HG03565 (cell line): ENCODE data around the gene TFE3.
A peak's percentile ranks its signal among the peaks of the same experiment; 100 is the strongest.
"Not testable (repeated sequence)": the region's sequence is repeated elsewhere in the genome, so short reads cannot be mapped to it uniquely, and the experiment has no call there.

Experiments used
- ATAC-seq: cut with Tn5 transposase; IDR thresholded peaks from one replicate; pipeline ENCODE4 v1.9.1; 2021; ENCODE audit warnings: mild to moderate bottlenecking, moderate library complexity; ENCODE audit not compliant: unreplicated experiment

TFE3 gene

DNA sequence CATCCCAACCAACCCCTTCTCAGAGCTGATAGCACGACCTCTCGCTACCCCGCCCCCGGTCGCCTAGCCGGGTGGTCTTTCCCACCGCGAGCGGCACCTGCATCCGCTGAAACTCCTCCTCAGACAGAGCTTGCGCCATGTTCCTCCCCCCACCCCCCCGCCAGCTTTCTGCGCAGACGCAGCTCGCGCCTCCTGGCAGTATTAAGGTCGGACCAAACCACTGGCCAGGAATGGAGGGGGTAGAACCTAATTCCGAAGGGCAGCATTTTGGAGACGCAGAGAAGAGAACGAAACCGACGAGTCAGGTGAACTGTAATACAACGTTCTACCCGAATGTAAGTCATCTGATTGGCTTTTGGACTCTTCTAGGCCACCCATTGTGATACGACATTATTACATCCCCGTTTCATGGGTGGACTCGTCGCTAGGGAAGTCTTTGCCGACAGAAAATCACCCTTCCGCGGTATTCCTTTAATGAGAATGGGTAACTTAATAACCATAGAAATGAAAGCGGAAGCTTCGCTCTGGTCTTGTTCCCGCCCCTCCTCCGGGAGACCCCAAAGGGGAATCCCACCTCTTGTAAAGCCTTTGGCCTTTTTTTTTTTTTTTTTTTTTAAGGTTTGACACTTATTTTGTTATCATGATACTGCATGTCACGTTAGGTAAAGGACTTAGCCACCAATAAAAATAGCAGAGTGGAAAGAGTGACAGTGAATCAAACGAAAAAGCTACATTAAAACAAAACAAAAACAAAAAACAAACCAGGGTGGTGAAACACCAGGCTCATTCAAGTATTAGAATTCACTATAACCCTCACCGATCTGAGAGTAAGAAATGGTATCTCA lies 40.8 kb downstream of the TFE3 start, which contains the start of gene GRIPAP1:
GRIPAP1 (minus strand) TSS at position 174 of the 845 bp plus-strand sequence; CDS start at position 139, 35 bp downstream.
- ATAC-seq = peak; percentile 88

GRCh38 chrX:49001521-49002090 lies 41.6 kb downstream of the TFE3 start:
- no peak for ATAC-seq

- no peak for ATAC-seq
These were observed 42.5 kb downstream of the TFE3 start for GRCh38 chrX:49000636-49001035.

DNA sequence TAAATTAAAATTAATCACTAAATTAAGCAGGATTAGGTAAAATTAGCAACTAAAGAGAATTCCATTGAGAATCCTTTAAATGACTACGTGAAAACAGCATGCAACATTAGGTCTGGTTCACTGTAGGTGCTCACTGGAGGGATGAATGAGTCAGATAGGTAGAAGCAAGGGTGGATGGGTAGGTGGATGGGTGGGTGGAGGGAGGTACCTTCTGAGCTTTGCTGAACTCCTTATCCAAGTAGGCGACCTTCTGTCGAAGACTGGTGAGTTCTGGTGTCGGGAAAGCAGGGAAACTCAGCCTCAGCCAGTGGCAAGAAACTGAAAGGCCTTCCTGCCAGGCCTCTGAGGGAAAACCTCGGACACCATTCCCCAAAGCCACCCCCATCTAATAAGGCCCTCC lies 44.1 kb downstream of the TFE3 start:
- ATAC-seq = no peak

DNA sequence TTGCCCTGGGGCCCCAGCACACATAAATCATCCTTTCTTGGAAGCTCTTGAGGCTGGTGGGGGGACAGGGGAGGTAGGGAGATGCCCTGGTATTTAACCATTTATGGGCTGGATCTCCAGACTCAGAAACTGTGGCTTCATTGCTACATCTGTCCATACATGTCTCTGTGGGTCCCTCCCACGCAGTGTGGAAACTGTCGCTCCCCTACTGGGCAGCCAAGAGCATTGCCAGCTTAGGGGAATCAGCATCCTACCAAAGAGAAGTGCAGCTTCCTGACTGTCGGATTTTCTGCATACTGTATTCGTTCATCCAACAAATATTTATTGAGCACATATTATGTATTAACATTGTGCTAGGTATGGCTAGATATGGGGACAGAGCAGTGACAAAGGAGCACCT lies 44.8 kb downstream of the TFE3 start:
- ATAC-seq = no peak

DNA sequence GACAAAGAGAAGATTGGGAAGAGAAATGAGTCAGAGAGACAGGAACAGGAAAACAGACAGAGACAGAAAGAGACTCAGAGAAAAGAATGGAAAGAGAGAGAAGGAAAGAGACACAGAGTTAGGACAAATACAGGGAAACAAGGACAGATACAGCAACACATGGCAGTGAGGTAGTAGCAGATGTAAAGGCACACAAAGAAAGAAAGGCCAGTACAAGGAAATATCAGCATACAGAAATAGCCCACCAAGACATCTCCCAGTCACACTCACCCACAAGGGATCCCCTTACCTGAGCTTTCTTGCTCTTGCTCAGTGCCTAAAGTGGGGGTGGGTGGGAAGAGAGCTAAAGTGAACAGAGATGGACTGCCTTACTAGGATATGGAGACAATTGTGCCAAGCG lies 45.3 kb downstream of the TFE3 start:
- no peak for ATAC-seq

GRCh38 chrX:48997455-48997854 lies 45.7 kb downstream of the TFE3 start:
- ATAC-seq = no peak

GRCh38 chrX:48996969-48997368 lies 46.2 kb downstream of the TFE3 start:
- no peak for ATAC-seq

DNA sequence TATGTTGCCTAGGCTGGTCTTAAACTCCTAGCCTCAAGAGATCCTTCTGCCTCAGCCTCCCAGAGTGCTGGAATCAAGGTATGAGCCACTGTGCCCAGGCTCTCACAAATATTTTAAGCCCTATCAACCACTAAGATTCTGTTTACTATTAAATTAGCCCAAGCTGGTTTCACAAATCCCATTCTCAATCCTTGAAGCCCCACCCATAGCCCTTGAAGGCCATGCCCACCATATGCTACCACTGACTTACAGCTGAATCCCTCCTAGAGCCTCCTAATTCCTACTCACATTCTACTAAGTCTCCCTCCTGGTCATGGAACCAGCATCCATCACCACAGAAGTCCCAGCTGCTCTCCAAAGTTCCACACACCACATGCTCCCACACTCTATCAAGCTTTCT lies 50.8 kb downstream of the TFE3 start:
- no peak for ATAC-seq

DNA sequence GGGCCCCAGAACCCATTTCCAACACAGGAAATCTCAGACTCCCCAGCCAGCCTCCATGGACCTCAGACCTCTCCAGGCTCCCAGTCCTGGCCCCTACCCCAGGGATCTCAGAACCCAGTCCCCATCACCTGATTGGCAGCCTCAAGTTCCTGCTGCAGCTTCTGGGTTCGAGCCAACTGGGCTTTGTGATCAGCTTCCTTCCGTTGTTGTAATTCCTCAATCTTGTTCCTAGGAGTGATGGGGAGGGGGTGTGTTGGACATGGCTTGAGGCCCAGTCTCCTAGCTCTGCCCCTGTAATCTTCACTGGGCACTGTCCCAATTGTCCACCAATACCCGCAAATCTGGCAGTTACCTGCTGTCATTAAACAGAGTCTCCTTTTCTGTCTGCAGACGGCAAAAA lies 53.7 kb downstream of the TFE3 start:
- ATAC-seq = no peak

DNA sequence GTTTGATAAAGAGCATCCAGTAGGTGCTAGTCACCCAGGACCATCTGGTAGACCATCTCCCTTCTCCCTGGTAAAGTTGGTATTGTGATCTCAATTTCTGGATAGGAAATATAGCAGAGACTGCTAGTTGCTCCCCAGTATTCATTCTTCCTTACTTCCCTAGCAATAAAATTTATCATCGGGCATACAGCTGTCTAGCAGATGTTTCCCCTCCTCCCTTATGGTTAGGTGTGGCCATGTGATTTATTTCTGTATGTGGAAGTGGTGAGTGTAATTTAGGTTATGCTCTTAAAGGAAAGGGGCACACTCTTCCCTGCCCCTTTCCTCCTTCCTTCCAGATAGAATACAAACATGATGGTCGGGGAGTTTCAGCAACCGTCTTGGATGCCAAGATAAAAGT lies 59.3 kb downstream of the TFE3 start:
- no peak for ATAC-seq

DNA sequence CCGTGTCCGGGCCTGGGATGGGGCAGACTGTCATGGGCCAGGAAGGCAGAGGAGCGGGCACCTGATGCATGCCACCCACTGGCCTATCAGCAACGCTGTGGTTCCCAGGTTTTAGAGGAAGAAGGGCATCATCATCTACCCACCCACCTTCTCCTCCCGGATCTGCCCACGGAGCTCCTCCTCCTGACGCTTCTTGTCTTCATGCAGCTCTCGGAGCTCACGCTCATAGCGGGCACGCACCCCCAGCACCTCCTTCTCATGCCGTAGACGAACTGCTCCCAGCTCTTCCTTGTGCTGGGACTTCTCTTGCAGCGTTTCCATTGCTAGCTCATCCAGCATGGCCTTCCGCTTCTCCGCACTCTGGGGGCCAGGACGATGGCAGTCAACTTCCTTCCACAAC lies 60.1 kb downstream of the TFE3 start:
- no peak for ATAC-seq

GRCh38 chrX:48981178-48981577 lies 62.0 kb downstream of the TFE3 start:
- ATAC-seq = no peak

DNA sequence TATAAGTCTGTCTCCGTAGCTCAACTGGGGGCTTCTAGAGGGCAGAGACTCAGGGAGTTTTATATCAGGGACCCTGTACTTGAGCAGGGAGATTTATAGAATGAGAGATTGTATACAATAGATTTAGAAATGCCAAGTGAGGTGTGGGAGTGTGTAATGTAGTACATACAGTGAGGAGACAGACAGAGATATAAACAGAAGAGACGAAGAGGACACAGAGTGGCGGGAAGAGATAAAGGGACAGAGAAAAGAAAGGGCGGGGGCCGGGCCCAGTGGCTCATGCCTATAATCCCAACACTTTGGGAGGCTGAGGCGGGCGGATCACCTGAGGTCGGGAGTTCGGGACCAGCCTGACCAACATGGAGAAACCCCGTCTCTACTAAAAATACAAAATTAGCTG lies 62.8 kb downstream of the TFE3 start:
- not testable (repeated sequence) for ATAC-seq
